MV-4-11 (cell line): ENCODE measurements around the gene BRI3BP.
"Not testable (repeated sequence)": the region's sequence is repeated elsewhere in the genome, so short reads cannot be mapped to it uniquely, and the experiment has no call there.

Experiments
- DNase-seq: peaks from one replicate; lab custom pipeline; 2025; lab: John Stamatoyannopoulos, UW

The BRI3BP gene

DNA sequence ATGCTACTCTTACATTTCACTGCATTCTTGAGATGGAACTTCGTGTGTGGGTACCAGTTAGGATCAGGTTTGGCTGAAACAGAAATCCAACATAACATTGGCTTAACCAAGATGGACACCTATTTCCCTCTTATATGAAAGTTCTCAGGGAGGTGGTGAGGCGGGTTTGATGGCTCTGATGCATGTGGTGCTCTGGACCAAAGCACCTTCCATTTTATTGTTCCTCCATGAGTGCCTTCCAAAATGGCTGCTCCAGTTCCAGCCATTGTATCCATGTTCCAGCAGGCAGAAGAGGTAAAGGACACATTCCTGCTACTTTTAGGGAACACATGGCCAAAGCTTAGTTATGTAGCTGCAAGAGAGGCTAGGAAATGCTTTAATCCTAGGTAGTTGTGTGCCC, 29.6 kb downstream of the BRI3BP start:
- no peak for DNase-seq

DNA sequence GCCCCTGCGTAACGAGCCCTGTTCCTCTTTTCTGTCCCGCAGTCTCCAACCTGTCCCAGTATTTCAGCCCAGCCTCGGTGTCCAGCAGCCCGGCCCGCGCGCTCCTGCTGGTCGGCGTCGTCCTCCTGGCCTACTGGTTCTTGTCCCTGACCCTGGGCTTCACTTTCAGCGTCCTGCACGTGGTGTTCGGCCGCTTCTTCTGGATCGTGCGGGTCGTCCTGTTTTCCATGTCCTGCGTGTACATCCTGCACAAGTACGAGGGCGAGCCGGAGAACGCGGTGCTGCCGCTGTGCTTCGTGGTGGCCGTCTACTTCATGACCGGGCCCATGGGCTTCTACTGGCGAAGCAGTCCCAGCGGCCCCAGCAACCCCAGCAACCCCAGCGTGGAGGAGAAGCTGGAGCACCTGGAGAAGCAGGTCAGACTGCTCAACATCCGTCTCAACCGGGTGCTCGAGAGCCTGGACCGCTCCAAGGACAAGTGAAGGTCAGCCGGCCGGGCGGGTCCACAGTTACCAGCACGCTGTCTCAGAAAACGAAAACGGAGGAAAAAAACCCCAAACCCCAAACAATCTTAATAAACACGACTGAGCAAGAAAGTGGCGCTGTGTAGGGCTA, 31.6 kb downstream of the BRI3BP start:
- no peak for DNase-seq

DNA sequence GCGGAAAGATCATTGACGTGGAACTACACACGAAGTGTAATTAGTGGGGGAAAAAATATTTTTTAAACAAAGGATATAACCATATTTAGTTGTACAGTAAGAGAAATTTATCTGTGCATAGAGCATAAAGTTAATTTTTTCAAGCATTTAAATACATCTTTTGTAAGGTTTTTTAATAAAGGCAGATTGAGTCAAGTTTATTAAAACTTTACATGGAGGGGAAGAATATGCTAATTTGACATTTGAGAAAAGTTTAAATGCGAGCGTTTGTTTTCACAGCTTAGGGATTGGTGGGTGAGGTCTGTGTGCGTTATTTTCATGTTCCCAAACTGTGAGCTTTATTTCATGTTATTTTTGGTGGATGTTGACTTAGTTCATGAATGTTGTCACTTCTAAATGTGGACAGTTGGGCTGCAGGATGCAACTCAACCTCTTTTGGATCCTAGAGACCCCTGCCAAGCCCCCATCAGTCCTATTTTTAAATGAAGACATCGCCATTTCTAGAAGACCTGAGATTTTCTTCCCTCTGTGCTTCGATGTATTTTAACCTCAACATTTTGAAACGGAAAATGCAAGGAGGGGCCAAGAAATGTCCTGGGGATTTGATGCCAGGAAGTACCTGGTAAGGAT, 32.3 kb downstream of the BRI3BP start:
- no peak for DNase-seq

DNA sequence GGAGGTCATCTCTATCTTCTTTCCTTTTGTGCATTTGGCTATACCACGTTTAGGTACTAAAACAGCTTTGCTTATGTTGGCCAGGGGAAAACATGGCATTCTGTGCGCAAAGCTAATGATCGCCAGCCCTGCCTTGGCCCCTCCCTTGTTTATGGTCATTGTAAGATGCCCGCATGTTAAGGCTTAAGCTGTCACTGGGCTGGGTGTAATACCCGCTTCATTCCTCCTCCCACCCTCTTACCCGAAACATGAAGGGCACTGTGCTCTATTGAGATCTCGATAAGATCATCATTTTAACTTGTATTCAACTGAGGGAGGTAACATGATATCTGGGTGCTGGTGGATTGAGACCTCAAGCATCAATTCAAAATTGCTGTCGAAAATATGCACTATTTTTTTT, 34.7 kb downstream of the BRI3BP start:
- no peak for DNase-seq

DNA sequence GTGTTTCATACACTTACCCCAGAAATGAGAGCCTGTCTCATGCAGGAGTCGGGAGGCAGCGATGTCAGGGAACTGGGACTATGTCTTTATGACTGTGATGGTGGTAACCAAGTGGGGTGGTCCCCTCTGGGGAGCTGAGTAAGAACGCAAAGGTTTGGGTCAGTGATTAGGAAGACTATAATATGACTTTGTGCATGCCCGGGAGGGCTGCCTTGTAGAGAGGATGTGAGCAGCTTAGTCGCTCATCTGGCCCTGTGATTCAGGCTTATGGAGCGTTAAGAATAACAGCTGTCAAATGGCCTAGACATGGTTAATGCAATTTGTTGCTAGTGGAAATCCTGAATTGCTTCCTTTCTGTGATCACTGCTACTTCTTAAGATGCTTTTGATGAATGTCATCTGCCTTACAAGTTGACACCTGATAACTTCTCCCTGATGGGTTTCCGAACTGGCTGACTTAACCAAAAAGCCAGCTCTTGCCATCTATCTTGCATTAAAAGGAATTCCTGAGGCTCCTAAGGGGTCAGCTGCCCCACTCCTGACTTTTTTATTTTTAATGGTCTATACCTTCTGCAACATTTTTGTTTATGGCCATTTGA, 36.4 kb downstream of the BRI3BP start:
- no peak for DNase-seq

DNA sequence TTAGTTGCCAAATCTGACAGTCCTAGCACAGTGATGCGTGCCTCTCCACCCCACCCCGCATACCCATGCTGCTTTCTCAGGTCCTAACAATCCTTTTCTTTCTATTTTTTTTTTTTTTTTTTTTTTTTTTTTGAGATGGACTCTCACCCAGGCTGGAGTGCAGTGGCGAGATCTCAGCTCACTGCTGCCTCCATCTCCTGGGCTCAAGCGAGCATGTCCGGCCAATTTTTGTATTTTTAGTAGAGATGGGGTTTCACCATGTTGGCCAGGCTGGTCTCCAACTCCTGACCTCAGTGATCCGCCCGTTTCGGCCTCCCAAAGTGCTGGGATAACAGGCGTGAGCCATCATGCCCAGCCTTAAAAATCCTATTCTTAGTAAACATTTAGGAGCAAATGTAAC, 38.0 kb downstream of the BRI3BP start:
- not testable (repeated sequence) for DNase-seq

DNA sequence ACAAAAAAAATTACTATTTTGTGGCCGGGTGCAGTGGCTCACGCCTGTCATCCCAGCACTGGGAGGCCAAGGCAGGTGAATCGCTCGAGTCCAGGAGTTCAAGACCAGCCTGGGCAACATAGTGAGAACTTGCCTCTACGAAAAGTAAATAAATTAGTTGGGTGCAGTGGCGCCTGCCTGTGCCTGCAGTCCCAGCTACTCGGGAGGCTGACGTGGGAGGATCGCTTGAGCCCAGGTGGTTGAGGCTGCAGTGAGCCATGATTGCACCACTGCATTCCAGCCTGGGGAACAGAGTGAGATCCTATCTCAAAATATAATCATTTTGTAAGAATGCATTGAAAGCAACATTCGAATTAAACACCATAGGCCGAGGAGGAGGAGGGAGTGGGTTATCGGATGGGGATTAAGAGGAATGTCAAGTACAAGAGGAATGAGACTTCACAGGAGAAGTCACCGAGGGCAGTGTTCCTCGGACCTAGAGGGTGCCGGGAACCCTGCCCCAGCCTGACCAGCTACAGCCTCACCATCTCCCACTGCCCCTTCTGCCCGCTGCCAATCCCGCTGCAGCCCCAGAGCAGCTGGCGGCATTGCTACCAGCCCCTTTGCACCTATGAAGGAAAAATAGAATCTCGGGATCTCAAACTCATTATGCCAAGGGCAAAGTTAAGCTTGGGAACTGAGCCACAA, 39.2 kb downstream of the BRI3BP start:
- DNase-seq, result no peak

DNA sequence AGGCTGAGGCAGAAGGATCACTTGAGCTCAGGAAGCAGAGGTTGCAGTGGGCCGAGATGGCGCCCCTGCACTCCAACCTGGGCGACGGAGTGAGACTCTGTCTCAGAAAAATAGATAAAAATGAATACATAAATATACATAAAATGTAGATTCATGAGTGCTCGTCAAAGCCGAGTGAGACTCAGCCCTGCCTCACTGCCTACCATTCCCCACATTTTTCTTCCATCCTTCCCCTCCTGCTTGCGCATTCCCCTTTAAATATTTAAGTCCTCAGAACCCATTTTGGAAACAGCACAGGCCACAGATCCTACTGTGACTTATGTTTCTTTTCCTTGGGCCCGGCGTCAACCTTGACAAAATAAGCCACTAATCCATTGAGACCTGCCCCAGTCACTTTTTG, 39.8 kb downstream of the BRI3BP start:
- no peak for DNase-seq

DNA sequence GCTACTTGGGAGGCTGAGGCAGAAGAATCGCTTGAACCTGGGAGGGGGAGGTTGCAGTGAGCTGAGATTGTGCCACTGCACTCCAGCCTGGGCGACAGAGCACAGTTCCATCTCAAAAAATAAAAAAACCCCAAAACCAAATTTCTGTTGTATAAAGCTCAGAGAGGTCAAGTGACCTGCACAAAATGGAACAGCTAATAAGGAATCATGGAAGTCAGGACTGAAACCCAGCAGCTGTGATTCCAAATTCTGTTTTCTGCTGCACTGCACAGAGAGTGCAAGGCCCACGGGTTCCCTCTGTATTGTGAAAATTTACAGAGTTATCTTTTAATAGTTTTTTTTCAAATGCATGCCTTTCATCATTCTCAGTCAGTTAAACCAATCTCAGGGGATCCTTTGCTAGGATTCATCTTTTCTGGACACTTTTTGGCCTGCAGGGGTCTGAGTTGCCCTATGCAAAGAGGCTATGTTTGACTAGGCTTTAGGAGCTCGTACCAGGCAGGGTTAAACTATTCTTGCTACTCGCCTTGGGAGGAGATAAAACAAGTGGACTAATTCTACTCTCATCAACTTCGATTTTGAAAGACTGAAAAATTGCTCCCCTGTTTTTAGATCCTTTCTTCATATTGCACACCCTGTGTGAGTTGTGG, 45.7 kb downstream of the BRI3BP start:
- DNase-seq, result no peak

DNA sequence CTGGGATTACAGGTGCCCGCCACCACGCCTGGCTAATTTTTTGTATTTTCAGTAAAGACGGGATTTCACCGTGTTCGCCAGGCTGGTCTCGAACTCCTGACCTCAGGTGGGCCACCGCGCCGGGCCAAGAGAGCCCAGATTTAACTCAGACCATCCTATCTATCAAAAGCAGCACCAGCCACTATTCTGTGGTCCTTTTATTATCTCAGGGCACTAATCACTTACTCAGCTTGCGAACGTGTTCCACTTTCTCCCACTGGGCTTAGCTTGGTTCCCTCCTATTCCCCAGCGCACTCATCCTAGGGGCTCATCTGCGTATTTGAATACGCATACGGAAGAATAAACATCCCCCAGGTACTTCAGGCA, 55.6 kb downstream of the BRI3BP start:
- DNase-seq, result no peak

DNA sequence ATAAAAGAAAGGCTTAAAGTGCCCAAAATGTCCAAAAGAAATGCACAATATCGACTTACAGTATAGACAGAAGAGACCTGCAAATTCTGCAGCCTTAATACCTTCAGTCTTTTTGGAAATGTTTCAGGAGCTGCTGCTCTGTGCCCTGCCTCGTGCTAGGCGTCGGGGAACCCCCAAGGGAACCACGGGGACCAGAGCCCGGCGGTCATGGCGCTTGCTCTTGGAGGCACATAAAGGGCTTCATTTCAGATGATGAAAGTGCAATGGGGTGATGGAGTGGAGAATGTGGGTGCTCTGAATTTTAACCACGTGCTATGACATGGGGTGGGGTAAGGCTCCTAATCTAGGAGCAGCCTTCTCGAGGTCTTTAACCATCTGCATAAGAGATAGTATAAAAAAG, 57.0 kb downstream of the BRI3BP start:
- DNase-seq, result no peak

DNA sequence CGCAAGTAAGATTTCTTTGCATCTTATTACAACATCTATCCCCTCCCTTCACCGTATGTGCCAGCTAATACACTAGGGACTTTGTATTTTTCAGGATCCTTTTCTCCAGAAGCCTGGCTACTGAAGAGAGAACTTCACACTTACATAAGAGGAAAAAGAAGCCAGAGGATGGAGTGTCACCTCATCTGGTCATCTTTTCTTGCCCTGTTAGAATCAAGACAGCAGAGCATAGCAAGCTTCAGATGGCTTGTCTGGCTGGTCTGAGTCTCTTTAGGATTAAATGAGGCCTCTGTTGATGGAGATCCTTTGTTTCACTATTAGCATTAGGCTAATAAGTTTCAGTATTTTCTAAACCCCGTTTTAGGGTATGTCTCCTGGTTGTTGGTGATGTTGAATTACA, 57.4 kb downstream of the BRI3BP start:
- DNase-seq, result no peak

DNA sequence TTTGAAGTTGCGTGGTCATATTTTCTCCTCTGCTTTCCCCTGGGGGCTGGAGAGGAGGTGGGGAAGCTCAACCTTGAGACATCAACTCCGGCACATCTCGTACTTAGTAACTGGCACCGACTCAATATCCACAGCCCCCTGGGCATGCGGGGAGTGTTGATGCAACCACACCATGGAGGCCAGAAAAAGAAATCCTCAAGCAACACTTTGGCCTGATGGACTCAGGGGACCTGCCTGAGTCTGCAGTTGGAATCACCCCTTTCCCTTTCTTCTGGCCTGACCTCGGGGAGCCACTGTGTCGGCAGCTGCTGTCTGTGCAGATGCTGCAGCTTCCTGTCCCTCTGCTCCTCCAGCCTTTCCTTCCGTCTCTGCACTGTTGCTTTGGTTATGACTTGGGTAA, 60.4 kb downstream of the BRI3BP start:
- DNase-seq, result no peak

DNA sequence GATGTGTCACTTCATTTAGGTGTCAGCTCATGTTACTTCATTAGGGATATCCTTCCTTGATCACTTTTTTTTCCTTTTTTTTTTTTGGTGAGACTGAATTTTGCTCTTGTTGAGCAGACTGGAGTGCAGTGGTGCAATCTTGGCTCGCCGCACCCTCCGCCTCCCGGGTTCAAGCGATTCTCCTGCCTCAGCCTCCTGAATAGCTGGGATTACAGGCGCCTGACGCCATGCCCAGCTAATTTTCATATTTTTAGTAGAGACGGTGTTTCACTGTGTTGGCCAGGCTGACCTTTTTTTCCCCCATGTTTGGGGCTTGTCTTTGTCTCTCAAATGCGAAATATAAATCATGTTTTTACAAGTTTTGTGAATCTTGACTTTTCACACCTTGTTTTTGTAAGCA, 62.1 kb downstream of the BRI3BP start:
- no peak for DNase-seq

DNA sequence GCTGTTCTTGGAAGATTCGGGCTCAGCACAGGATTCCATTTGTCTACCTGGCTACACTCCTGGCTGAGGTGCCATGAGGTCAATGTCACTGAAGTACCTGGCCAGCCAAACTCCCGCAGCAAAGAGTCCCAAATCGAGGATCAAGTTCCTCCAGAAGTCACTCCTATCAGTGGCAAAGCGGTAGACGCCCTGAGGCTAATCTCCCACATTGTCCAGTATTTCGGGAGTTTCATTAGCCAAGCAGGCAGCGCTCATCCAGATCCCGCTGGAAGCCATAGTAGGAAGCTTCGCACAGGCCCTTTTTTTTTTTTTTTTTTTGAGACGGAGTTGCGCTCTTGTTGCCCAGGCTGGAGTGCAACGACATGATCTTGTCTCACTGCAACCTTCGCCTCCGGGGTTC, 62.9 kb downstream of the BRI3BP start:
- DNase-seq, result no peak

DNA sequence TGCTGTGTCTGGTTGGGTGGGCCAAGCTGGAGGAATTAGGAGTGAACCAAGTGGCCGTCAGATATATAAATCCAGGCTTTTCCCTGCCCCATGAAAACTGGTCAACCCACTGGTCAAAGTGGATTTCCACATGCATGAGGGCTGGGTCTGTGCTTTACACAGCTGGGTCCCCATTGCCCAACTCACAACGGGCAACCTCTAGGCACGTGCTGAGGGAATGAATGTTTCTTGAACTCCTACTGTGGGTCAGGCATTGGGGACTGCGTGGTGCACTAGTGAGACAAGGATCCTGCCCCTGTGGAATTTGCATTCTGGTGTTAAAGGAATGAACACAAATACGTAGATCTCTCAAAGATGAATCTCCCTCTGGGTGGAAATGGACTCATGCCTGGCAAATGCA, 64.3 kb downstream of the BRI3BP start:
- no peak for DNase-seq

DNA sequence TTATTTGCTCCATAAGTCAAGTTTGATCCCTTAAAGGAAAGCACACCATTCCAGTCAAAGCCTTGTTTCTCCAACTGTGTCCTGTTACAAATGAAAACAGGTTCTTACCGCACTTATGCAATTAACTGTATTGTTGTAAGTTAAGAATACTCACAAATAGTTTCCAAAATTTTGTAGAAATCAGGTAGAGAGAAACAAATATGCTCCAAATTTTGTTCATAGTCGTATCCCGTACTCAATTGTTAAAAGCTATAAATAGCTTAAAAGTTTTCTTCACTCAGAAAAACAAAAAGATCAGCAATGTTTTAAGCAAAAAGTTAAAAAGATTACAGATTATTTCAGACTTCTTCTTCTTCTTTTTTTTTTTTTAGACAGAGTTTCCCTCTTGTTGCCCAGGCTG, 67.8 kb downstream of the BRI3BP start:
- DNase-seq, result no peak

DNA sequence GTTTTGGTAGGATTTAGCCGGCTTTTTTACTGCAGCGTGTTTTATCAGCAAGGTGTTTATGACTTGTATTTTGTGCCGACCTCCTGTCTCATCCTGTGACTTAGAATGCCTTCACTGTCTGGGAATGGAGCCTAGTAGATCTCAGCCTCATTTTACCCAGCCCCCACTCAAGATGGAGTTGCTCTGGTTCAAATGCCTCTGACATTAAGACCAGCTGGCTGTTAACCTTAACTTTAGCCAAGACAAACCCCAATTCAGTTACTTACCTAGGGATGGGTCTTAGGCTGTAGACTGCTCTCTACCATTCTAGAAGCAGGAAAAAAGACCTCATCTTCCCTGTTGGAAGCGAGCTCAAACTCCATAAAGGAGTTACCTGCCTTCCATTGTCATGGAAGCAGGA, 70.1 kb downstream of the BRI3BP start:
- not testable (repeated sequence) for DNase-seq

DNA sequence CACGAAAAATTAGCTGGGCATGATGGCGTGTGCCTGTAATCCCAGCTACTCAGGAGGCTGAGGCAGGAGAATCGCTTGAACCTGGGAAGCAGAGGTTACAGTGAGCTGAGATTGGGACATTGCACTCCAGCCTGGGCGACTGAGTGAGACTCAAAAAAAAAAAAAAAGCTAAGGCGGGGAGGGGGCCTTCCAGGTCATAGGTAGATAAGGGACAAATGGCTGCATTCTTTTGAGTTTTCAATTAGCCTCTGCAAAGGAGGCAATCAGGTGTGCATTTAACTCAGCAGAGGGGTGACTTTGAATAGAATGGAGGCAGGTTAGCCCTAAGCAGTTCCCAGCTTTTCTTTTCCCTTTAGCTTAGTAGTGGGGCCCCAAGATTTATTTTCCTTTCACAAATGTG, 71.0 kb downstream of the BRI3BP start:
- DNase-seq, result no peak

DNA sequence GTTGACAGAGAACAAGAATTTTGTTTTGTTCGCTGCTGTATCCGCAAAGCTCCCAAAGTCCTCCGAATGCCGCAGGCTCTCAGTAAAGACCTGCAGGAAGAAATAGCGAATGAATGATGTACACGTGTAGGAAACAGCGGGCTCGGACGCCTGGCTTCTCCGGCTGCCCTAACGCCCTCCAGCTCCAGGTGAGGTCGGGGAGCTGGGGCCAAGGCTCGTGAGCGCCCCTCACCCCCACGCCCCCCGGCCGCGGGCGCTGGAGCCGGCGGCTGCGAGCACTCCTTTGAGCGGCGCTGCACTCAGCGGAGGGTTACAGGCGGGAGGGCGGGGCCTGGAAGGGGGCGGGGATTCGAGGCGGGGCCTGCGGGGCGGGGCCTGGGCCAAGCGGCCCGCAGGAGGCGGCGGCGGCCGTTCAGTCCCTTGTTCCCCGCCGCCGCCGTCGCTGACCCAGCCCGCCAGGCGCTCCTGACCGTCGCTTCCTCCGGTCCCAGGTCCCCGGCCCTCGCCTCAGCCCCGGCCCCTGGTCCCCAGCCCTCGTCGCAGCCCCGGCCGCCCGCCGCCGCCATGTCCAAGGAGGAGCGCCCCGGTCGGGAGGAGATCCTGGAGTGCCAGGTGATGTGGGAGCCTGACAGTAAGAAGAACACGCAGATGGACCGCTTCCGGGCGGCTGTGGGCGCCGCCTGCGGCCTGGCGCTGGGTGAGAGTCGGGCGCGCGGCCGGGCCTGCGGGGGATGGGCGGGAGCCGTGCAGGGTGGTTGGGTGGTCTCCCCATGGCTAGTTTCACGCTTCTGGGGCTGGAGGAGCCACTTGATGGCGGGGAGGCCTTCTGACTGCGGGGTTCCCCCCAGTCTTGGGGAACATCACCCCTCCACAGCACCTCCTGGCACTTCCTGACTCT, 71.8 kb downstream of the BRI3BP start, which contains the start of gene AACS:
AACS (plus strand) TSS at position 415 of the 898 bp plus-strand sequence; CDS start at position 565, 150 bp downstream.
- peak; percentile 42 for DNase-seq

DNA sequence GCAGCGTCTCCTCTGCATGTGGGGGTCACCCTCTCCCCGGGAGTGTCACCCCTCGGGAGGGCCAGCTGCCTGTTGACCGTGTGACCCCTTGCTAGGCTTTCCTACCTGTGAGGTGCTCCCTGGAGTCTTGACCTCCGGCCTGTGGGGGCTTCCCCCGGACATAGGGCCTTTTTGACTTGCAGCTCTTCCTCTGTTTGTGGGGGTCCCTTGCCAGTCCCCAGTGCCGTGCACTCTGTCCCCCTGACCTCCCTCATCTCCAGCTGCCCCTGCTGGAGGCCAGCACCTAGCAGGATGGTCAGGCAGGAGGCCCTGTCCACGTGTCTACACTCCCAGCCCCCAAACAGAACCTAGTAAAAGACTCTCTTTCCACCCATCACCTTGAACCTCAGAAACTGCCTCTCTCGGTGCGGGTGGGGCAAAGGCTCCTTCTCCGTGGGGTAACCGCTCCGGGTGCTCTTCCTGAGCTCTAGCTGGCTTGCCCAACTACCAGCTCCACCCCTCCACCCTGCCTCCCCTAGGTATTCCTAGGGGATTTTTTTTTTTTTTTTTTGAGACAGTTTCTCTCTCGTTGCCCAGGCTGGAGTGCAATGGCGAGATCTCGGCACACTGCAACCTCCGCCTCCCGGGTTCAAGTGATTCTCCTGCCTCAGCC, 72.6 kb downstream of the BRI3BP start:
- no peak for DNase-seq
